ENCODE measurements around the gene TRAPPC12.

Gene TRAPPC12

GRCh38 chr2:3418766-3419404 lies 39.4 kb downstream of the TRAPPC12 start:
- Histone ChIP-seq H3K27ac (ENCODE audit: low read depth, low read length) (no peak overlapping the region), H4K20me1 (ENCODE audit: control insufficient read depth, insufficient read depth, low read depth, low read length) (no peaks in the 10 kb centered on the region), H3K27me3 (ENCODE audit: control insufficient read depth, low read length) (no peaks in the 10 kb centered on the region), H3K4me3 (ENCODE audit: low read length) (no peak overlapping the region), H3K4me2 (ENCODE audit: low read length) (no peak overlapping the region), H3K9me3 (ENCODE audit: control insufficient read depth, insufficient read depth, low read length) (no peaks in the 10 kb centered on the region), H3K36me3 (ENCODE audit: control insufficient read depth, low read length) (peaks cover 35% of the 10 kb centered on the region), H3K79me2 (ENCODE audit: control insufficient read depth, low read length) (no peaks in the 10 kb centered on the region), H3K9me2 (replicated peaks; ENCODE audit: control insufficient read depth, low read length) (no peaks in the 10 kb centered on the region), H3F3A (ENCODE audit: control insufficient read depth, insufficient read depth) (no peaks in the 10 kb centered on the region), H3K4me1 (ENCODE audit: control insufficient read depth, low read length) (peaks cover 29% of the 10 kb centered on the region)
- TF ChIP-seq CTCF (IDR thresholded peaks at IDR 0.05; ENCODE audit: low read depth, low read length, poor library complexity, severe bottlenecking) (no peak), EZH2phosphoT487 (IDR thresholded peaks at IDR 0.05; ENCODE audit: borderline replicate concordance, low read length) (no peak)

GRCh38 chr2:3420076-3420768 lies 40.7 kb downstream of the TRAPPC12 start:
- no peaks in the 10 kb centered on the region for H3K9me2 ChIP-seq (replicated peaks; ENCODE audit: control insufficient read depth, low read length)
- no peak overlapping the region for H3K4me3 ChIP-seq (ENCODE audit: low read length)
- no peaks in the 10 kb centered on the region for H4K20me1 ChIP-seq (ENCODE audit: control insufficient read depth, insufficient read depth, low read depth, low read length)
- H3K27me3 ChIP-seq (ENCODE audit: control insufficient read depth, low read length) = no peaks in the 10 kb centered on the region
- peaks cover 41% of the 10 kb centered on the region for H3K36me3 ChIP-seq (ENCODE audit: control insufficient read depth, low read length)
- H3F3A ChIP-seq (ENCODE audit: control insufficient read depth, insufficient read depth) = no peaks in the 10 kb centered on the region
- no peak overlapping the region for H3K4me2 ChIP-seq (ENCODE audit: low read length)
- TF ChIP-seq EZH2phosphoT487 (IDR thresholded peaks at IDR 0.05; ENCODE audit: borderline replicate concordance, low read length) (no peak), CTCF (IDR thresholded peaks at IDR 0.05; ENCODE audit: low read depth, low read length, poor library complexity, severe bottlenecking) (no peak)
- no peak overlapping the region for H3K27ac ChIP-seq (ENCODE audit: low read depth, low read length)
- no peaks in the 10 kb centered on the region for H3K79me2 ChIP-seq (ENCODE audit: control insufficient read depth, low read length)
- H3K9me3 ChIP-seq (ENCODE audit: control insufficient read depth, insufficient read depth, low read length) = no peaks in the 10 kb centered on the region
- H3K4me1 ChIP-seq (ENCODE audit: control insufficient read depth, low read length) = peaks cover 32% of the 10 kb centered on the region

GRCh38 chr2:3420769-3421397 lies 41.4 kb downstream of the TRAPPC12 start:
- TF ChIP-seq CTCF (IDR thresholded peaks at IDR 0.05; ENCODE audit: low read depth, low read length, poor library complexity, severe bottlenecking) = no peak
- TF ChIP-seq EZH2phosphoT487 (IDR thresholded peaks at IDR 0.05; ENCODE audit: borderline replicate concordance, low read length) = no peak
- no peaks in the 10 kb centered on the region for H3K9me3 ChIP-seq (ENCODE audit: control insufficient read depth, insufficient read depth, low read length)
- peaks cover 44% of the 10 kb centered on the region for H3K36me3 ChIP-seq (ENCODE audit: control insufficient read depth, low read length)

More at GRCh38 chr2:3420769-3421397, 41.4 kb downstream of the TRAPPC12 start:
- Histone ChIP-seq H3K4me1 (ENCODE audit: control insufficient read depth, low read length) (peaks cover 32% of the 10 kb centered on the region), H3K27me3 (ENCODE audit: control insufficient read depth, low read length) (no peaks in the 10 kb centered on the region), H3K4me3 (ENCODE audit: low read length) (no peak overlapping the region), H3F3A (ENCODE audit: control insufficient read depth, insufficient read depth) (no peaks in the 10 kb centered on the region), H3K79me2 (ENCODE audit: control insufficient read depth, low read length) (no peaks in the 10 kb centered on the region), H4K20me1 (ENCODE audit: control insufficient read depth, insufficient read depth, low read depth, low read length) (no peaks in the 10 kb centered on the region), H3K27ac (ENCODE audit: low read depth, low read length) (no peak overlapping the region), H3K4me2 (ENCODE audit: low read length) (no peak overlapping the region), H3K9me2 (replicated peaks; ENCODE audit: control insufficient read depth, low read length) (no peaks in the 10 kb centered on the region)
